ENCODE measurements around the gene PCDHGA3.
A peak's percentile ranks its signal among the peaks of the same experiment; 100 is the strongest.
"Not testable (repeated sequence)": the region's sequence is repeated elsewhere in the genome, so short reads cannot be mapped to it uniquely, and the experiment has no call there.

PCDHGA3 gene

GRCh38 chr5:141343242-141343952 lies at the start of gene PCDHGA3:
Gene PCDHGA3 (plus strand): TSS chr5:141343829. CDS start chr5:141344034, 205 bp downstream.
- TF ChIP-seq CTCF (conservative IDR thresholded peaks at IDR 0.05; ENCODE audit: low read depth, low read length), result peak; percentile 55
- peak; percentile 61 for DNase-seq (ENCODE audit: low read depth)
- peak within 1 kb of the TSS; percentile 45 for H3K4me3 ChIP-seq (ENCODE audit: low read depth, low read length)

- no peak overlapping the region for H3K4me3 ChIP-seq (ENCODE audit: low read depth, low read length)
- TF ChIP-seq CTCF (conservative IDR thresholded peaks at IDR 0.05; ENCODE audit: low read depth, low read length), result no peak
- DNase-seq (ENCODE audit: low read depth), result no peak
These were observed 45.3 kb upstream of the PCDHGA3 start for GRCh38 chr5:141298376-141298775.

GRCh38 chr5:141303756-141304155 lies 39.9 kb upstream of the PCDHGA3 start, which contains the start of gene SLC25A2:
Gene SLC25A2 (minus strand): TSS chr5:141304049. CDS start chr5:141303865, 184 bp downstream.
- no peak for DNase-seq (ENCODE audit: low read depth)
- no peak within 1 kb of the TSS for H3K4me3 ChIP-seq (ENCODE audit: low read depth, low read length)
- no peak for TF ChIP-seq CTCF (conservative IDR thresholded peaks at IDR 0.05; ENCODE audit: low read depth, low read length)

- DNase-seq (ENCODE audit: low read depth), result no peak
- no peak overlapping the region for H3K4me3 ChIP-seq (ENCODE audit: low read depth, low read length)
- no peak for TF ChIP-seq CTCF (conservative IDR thresholded peaks at IDR 0.05; ENCODE audit: low read depth, low read length)
These were observed 37.0 kb upstream of the PCDHGA3 start for GRCh38 chr5:141306630-141307029.

- no peak for TF ChIP-seq CTCF (conservative IDR thresholded peaks at IDR 0.05; ENCODE audit: low read depth, low read length)
- no peak for DNase-seq (ENCODE audit: low read depth)
- no peak overlapping the region for H3K4me3 ChIP-seq (ENCODE audit: low read depth, low read length)
These were observed 29.9 kb upstream of the PCDHGA3 start for GRCh38 chr5:141313711-141314110.

GRCh38 chr5:141316963-141317362 lies 26.7 kb upstream of the PCDHGA3 start:
- DNase-seq (ENCODE audit: low read depth); H3K4me3 ChIP-seq (ENCODE audit: low read depth, low read length): not testable (repeated sequence)

- H3K4me3 ChIP-seq (ENCODE audit: low read depth, low read length), result no peak overlapping the region
- DNase-seq (ENCODE audit: low read depth), result peak; percentile 13
- TF ChIP-seq CTCF (conservative IDR thresholded peaks at IDR 0.05; ENCODE audit: low read depth, low read length), result no peak
These were observed 24.4 kb upstream of the PCDHGA3 start for GRCh38 chr5:141319202-141319601.
